Measurements from ENCODE around the gene GP5. TPM values are rescaled to one million over a fixed set of nuclear protein-coding genes. Genes with fewer than 3 reads are reported as not detected.

The GP5 gene
- total RNA-seq, 1 experiment from 2014 or later = 0.09 TPM

GRCh38 chr3:194397757-194398312 is 1.2 kb downstream of the GP5 start:
- Mint-ChIP-seq H3K9me3 (no peaks in the 10 kb centered on the region), H3K4me1 (peaks cover 27% of the 10 kb centered on the region), H3K27me3 (ENCODE audit: low read depth) (peaks cover 43% of the 10 kb centered on the region), H3K4me3 (peak overlapping the region; percentile 64), H3K36me3 (no peaks in the 10 kb centered on the region), H3K27ac (no peak overlapping the region)
- ChIA-PET POLR2A (no interaction called here), CTCF (interaction anchor here (0.9 to 5.2 kb wide), 10 partner anchors 12 to 176 kb away, joined by 3 to 48 read pairs (median 6); partner anchors contain the start of gene LRRC15)
- peak; percentile 38 for DNase-seq (ENCODE audit: low spot score)
- TF ChIP-seq CBFB (CRISPR knock-in tag; IDR thresholded peaks at IDR 0.05; ENCODE audit: low read depth) (no peak), ZBTB21 (CRISPR knock-in tag; IDR thresholded peaks at IDR 0.05; ENCODE audit: borderline replicate concordance) (0 out of 2 replicates have a peak, but pooled peaks have one; percentile 44)
- ATAC-seq = peak; percentile 9

GRCh38 chr3:194396859-194397756 is 2.0 kb downstream of the GP5 start:
- POLR2A ChIA-PET = no interaction called here
- TF ChIP-seq ZMAT4 (CRISPR knock-in tag; IDR thresholded peaks at IDR 0.05) = no peak
- 0 out of 2 replicates have a peak, but pooled peaks have one; percentile 32 for TF ChIP-seq ZNF138 (CRISPR knock-in tag; conservative IDR thresholded peaks at IDR 0.05)
- no peak for TF ChIP-seq E2F5 (CRISPR knock-in tag; IDR thresholded peaks at IDR 0.05)
- peak; percentile 41; the same call in 1 of the 2 replicates for TF ChIP-seq HMGXB4 (CRISPR knock-in tag; IDR thresholded peaks at IDR 0.05)
- no peak for TF ChIP-seq ZNF396 (CRISPR knock-in tag; IDR thresholded peaks at IDR 0.05; ENCODE audit: borderline replicate concordance)
- no peak for TF ChIP-seq ZBTB43 (CRISPR knock-in tag; IDR thresholded peaks at IDR 0.05)
- Mint-ChIP-seq H3K4me1 (peaks cover 27% of the 10 kb centered on the region), H3K4me3 (peak overlapping the region; percentile 64), H3K27me3 (ENCODE audit: low read depth) (peaks cover 43% of the 10 kb centered on the region), H3K27ac (no peak overlapping the region), H3K36me3 (no peaks in the 10 kb centered on the region), H3K9me3 (no peaks in the 10 kb centered on the region)
- CTCF ChIA-PET = interaction anchor here (0.7 to 5.2 kb wide), 15 partner anchors 11 to 739 kb away, joined by 3 to 48 read pairs (median 3); partner anchors contain the start of gene LRRC15
- DNase-seq (ENCODE audit: low spot score) = peak; percentile 49
- ATAC-seq = peak; percentile 50

- Mint-ChIP-seq H3K9me3 (peaks cover under 1% of the 10 kb centered on the region; the same call in 1 of the 2 replicates), H3K4me3 (peak overlapping the region; percentile 67), H3K36me3 (no peaks in the 10 kb centered on the region), H3K4me1 (peaks cover 27% of the 10 kb centered on the region), H3K27ac (no peak overlapping the region), H3K27me3 (ENCODE audit: low read depth) (peaks cover 43% of the 10 kb centered on the region)
- ATAC-seq = no peak
- no peak for TF ChIP-seq ATF6 (CRISPR knock-in tag; IDR thresholded peaks at IDR 0.05)
- no peak for TF ChIP-seq ATF2 (CRISPR knock-in tag; IDR thresholded peaks at IDR 0.05; ENCODE audit: borderline replicate concordance, low read depth)
- no peak for TF ChIP-seq FOXP1 (CRISPR knock-in tag; IDR thresholded peaks at IDR 0.05; ENCODE audit: borderline replicate concordance)
- ChIA-PET POLR2A (interaction anchor here (1.4 kb wide), 1 partner anchor 66 kb away, joined by 4 read pairs; no protein-coding TSS in a partner anchor), CTCF (interaction anchor here (0.7 to 5.2 kb wide), 13 partner anchors 9 to 738 kb away, joined by 3 to 48 read pairs (median 3); partner anchors contain the start of gene LRRC15)
- no peak for DNase-seq (ENCODE audit: low spot score)
These were observed 2.6 kb downstream of the GP5 start for GRCh38 chr3:194396539-194396858.

All from WTC11 (cell line).